ENCODE results near the gene PRKCA.

DNA sequence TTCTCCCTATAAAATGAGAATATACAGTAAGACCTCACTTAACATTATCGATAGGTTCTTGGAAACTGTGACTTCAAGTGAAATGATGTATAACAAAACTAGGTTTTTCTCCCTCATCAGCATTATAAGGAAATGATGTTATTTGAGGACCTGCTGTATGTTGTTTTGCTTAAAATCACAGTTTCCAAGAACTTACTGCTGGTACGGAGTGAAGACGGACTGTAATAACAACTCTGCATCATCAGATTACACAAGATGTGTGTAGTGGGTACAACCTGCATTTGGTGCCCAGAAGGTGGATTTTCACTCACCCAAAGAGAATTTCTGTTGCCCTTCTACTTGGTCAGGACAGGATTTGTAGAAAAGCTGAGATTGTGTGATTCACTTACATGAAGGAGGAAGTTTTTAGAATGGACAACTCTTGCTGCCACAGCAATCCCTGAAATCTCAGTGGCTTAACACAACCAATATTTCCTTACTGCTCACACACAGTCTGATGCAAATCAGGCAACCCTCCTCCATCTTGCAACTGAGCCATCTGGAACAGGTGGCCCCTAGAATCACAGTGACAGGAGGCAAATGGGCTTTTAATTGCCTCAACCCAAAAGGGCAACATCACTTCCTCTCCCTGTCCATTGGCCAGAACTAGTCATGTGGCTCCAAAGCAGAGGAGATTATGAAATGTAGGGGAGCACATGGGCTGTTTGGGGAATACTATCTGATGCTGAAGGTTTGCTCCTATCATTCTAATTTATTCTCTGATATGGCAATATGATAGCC lies 464.9 kb downstream of the PRKCA start:
- TF ChIP-seq REST (IDR thresholded peaks at IDR 0.05; ENCODE audit: insufficient read depth in 1 of 2, low read depth in 2 of 2, low read length in 2 of 2), result no peak
- no peak for TF ChIP-seq TAF1 (IDR thresholded peaks at IDR 0.05; ENCODE audit: borderline replicate concordance, insufficient read depth, low read length)
